Erythroblast (primary cell): Measurements from ENCODE around the gene MED8.
"Not testable (repeated sequence)": the region's sequence is repeated elsewhere in the genome, so short reads cannot be mapped to it uniquely, and the experiment has no call there.

ENCODE experiments used
- GATA1 ChIP-seq: IDR thresholded peaks from 2 replicates; pipeline ENCODE4 v1.6.1; 2011; ENCODE audit warnings: low read depth, mild to moderate bottlenecking, control low read depth, low read length, moderate library complexity
- POLR2A ChIP-seq: IDR thresholded peaks from 2 replicates; pipeline ENCODE4 v1.6.1; 2011; ENCODE audit warnings: mild to moderate bottlenecking, low read length

DNA sequence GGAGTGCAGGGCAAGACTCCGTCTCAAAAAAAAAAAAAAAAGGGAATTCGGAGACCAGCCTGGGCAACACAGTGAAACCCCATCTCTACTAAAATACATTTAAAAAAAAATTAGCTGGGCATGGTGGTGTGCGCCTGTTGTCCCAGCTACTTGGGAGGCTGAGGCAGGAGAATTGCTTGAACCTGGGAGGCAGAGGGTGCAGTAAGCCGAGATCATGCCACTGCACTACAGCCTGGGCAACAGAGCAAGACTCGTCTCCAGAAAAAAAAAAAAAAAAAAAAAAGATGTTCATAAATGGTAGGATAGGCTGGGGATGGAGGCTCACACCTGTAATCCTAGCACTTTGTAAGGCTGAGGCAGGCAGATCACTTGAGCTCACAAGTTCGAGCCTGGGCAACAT lies 19.8 kb downstream of the MED8 start:
- not testable (repeated sequence) for TF ChIP-seq POLR2A, GATA1
